GM18498 (cell line): ENCODE measurements around the gene LDB2.

Experiments
- ATAC-seq: cut with Tn5 transposase; IDR thresholded peaks from one replicate; pipeline ENCODE4 v1.9.1; 2021; ENCODE audit warnings: mild to moderate bottlenecking, moderate library complexity; ENCODE audit not compliant: unreplicated experiment

LDB2 gene

GRCh38 chr4:16760617-16761363 lies 137.7 kb downstream of the LDB2 start:
- ATAC-seq = no peak

DNA sequence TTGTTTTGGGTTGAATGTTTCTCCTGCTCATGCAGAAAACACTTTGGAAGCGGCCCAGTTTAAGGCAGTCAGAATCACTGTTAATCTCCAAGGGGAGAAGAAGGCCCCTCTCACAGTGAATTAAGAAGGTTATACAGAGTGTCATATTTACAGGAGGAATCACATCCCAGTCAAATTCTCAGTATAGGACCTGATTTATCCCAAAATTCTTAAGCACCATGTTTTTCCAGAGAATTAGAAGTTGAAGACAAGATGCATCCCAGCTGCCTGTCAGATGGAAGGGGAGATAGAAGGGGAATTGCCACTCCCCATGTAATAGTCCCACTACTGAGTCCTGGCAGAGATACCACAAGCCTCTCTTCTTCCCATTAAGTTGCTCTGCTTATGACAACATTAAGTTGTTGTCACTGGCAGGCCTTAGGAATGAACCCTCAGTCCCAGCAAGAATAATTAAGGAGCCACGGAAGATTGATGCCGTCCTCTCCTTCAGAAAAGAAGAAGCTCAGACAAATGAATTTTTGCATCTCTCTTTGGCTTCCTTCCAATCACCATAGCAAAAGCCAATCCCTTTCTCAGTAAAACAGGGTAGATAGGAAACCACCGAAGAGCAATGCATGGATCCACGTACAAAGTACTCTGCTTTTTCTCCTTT lies 138.4 kb downstream of the LDB2 start:
- ATAC-seq = no peak

- ATAC-seq = no peak
These were observed 139.6 kb downstream of the LDB2 start for GRCh38 chr4:16758816-16759215.

- no peak for ATAC-seq
These were observed 140.2 kb downstream of the LDB2 start for GRCh38 chr4:16758255-16758654.

DNA sequence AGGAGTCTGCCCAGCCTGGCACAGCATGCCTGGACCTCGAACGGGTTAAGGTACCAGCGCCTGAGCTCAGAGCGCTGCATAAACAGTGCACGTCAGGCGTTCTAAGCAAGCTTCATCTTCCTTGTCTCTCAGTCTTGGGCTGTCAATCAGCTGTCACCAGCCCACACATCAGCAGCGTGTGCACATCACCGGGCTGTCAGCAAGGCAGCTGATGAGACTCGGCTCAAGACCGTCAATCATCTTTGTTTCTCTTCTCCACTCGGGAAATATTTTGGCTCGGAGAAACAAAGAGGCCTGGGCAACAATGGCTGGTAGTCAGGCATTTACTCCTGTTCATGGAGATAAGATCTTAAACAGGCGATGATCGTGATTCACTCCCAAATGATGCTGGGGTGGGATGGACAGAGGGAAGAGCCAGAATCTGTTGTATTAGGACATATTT lies 141.3 kb downstream of the LDB2 start:
- ATAC-seq = no peak

DNA sequence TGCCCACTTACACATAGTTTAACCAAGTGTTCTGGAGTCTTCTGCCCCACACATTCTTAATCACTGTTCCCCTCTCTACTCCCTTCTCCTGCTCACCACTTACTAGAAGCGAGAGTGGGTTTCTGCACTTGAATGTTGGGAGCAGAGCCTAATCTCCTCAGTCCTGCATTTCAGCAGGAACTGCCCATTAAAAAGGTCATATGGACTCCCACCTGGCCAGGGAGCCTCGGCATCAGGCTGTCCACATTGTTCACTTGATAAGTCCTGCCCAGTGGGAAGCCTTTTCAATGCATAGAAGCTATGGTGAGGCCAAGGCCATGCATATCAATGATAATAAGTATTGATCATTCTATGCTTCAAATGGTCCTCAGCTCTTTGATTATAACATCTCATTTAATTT lies 144.3 kb downstream of the LDB2 start:
- no peak for ATAC-seq

GRCh38 chr4:16752150-16752549 lies 146.3 kb downstream of the LDB2 start:
- ATAC-seq = no peak

DNA sequence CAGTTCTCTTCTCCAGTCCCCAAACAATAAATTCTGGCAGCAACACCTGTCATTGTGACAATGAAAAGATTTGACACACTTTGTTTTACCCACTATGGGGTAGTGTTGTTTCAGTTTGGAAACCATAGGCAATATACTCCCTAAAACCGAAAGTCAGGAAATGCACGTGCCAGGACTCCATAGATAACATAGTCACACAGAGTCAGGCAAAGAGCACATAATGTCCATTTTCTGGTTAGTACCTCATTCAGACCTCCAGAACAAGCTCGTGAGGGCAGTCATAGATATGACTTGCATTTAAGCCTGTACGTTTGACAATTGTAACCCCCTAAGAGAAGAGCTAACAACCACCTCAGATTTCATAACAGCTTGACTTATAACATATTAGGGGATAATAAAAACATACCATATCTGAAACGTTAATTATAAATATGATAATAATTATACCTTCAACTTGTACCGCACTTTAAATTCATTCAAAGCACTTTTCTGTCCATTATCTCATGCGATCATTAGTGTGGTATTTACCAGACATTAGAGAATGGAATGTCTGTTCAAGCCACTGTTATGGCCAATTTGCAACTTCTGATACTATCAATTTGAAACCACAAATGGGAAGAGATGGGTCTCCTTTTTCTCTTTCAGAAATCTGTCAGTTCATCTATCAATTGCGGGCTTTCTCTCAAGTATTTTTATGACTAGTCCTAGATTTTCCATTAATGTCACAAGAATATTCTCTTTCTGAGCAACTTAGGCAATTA lies 147.4 kb downstream of the LDB2 start:
- ATAC-seq = no peak

- no peak for ATAC-seq
These were observed 148.2 kb downstream of the LDB2 start for GRCh38 chr4:16750216-16750615.

DNA sequence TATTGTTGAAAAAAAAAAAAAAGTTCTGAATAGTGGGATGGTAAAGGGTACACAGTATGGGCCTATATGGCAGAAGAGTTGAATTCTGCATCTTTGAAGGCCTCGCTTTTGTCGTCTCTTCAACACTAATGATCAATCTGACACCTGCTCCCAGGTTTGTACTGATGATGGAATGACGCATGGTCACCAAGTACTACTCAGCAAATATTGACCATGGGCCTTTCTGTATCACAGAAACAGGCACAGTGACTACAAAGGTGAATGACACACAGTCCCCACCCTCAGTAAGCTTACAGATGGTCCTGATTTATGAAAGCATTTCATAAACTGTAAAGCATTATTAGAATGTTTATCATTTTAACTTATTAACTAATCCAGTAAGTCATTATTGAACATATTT lies 152.6 kb downstream of the LDB2 start:
- ATAC-seq = no peak

DNA sequence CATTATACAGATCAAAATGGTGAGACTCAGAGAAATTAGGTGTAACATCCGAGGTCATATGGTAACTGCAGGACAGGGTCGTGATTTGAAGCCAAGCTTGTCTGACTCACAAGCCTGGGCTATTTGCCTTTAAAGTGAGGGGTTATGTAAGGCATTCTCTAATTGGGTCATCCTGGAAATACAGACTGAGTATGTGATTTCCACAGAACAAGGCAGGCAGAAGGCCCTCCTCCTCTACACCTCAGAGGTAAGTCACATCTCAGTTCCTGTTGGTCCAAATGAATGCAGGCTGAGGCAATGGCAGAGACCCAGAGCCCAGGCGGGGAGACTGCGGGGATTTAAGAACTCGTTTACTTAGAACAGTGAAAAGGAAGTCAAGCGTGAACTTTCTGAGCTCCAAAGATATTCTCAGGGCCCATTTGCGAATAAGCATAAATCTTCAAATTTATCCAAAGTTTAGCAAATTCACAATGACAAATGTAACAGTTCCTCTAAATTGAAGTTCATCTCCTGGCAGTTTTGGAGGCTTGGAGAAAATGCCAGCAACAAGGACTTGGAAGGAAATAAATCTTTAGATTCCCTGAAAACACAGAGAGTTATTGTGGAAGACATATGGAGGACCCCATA lies 153.3 kb downstream of the LDB2 start:
- ATAC-seq = no peak

DNA sequence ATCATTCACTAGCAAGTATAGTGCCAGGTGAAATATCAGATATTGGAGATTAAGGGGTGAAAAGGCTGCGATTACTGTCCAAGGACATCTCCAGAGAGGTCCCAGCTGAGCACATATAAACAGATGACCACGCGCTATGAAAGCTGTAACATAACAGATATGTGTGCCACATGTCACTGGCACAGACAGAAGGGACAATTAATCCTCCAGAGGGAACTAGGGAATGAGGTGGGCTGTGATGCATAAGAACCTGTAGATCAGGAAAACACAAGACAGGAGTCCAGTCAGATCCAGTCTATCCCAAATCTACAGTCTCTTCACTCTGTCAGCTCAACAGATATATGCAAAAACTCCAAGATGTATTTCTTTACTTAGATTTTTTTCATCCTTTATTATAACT lies 157.2 kb downstream of the LDB2 start:
- no peak for ATAC-seq

- ATAC-seq = no peak
These were observed 158.3 kb downstream of the LDB2 start for GRCh38 chr4:16739997-16740624.

DNA sequence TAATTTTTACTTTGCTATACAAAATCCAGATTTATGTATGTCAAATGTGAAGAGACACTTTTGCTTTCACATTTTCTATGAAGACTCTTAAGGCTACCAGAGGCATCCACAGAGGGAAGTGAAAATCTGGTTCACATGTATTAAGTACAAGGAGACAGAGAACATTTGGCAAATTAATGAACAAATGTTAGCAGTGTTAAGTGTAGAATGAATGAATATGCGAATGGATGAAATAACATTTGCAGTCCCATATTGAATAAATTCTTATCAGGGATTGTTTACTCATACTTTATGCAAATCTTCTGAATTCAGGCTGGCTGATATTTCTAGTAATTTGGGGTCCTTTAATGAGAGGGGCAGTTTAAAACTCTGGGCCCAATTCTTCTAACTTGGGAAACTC lies 159.9 kb downstream of the LDB2 start:
- no peak for ATAC-seq

GRCh38 chr4:16733509-16733908 lies 164.9 kb downstream of the LDB2 start:
- no peak for ATAC-seq

- no peak for ATAC-seq
These were observed 165.7 kb downstream of the LDB2 start for GRCh38 chr4:16732741-16733140.

DNA sequence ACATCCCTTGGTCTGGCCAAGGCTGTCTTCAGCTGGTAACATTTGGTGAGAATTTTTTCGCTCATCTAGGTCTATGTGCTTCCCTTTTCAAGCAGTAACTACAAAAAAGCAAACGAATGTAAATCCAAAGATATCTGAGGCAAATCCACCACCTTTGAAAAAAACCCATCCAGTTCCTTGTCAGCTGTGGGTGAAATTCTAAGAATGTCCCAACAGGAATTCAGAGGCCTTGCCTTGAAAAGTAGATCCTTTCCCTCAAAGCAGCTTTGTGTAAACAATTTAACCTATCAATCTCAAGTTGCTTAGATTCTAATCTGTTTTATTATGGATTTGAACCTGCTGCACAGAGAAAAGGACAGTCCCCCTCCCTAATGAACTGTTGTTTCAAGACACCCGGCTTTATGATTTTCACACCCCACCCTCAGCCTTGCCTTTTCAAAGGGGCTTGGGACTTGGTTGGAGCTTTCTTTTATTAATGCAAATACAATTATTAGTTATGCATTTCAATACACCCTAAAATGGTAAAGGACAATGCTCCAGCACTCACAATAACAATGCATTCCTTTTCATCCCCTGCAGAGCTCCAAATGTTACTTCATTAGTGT lies 166.6 kb downstream of the LDB2 start:
- ATAC-seq = no peak

- ATAC-seq = no peak
These were observed 167.8 kb downstream of the LDB2 start for GRCh38 chr4:16730522-16731205.

DNA sequence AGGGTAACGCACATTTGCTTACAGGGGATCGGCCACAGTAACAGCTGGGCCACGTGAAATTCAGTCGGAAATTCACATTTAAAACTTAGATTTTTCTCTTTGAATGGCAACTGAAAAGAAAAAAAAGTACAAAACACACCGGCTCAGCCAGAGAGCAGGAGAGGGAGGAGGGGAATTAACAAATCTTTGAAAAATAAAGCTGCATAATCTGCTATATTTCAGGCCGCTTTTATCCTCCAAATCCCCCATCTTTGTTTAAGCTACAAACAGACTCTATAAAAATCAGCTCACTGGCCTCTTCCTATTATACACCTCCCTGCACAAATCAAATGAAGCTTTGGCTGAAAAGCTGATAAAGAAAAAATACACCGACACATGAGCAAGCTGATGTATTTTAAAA lies 169.1 kb downstream of the LDB2 start:
- ATAC-seq = no peak

GRCh38 chr4:16728849-16729248 lies 169.6 kb downstream of the LDB2 start:
- no peak for ATAC-seq
